HG03571 (cell line): Measurements from ENCODE around the gene CDH16.

Experiments
- ATAC-seq: cut with Tn5 transposase; IDR thresholded peaks from one replicate; pipeline ENCODE4 v1.9.1; 2021; ENCODE audit not compliant: unreplicated experiment

The CDH16 gene

DNA sequence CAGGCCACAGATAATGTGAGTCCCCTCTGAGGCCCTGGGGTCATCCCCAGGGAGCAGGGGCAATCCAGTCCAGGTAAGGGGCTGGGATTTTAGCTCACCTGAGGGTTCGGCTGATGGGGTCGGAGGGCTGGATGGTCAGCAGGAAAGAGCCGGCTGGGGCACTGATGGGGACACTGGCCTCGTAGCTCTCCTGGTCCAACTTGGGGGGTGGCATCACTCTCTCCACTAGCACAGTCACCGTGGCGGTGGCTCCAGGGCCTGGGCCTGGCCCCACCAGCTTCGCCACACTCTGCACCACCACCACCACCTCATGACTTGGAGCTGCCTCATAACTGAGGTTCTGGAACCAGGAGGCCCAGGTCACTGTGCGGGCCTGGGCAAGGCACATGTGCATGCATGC, 6.9 kb downstream of the CDH16 start:
- no peak for ATAC-seq

DNA sequence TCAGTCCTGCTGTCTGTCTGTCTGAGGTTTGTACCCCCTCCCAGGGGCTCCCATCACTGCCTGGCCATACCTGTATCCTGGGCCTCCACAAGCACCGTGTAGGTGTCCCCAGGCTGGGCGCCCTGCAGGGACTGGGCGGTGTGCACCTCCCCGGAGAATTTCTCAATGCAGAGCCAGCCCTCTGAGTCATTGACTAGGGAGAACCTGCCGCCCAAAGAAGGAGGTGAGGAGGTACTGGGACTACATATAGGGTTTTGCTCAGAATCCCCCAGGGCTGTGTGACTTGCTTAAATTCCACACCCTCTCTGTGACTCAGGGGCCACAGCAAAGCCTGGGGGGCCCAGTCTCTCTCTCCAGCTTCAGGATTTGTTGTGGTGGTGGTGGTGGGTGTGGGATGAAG, 7.6 kb downstream of the CDH16 start:
- ATAC-seq = no peak

DNA sequence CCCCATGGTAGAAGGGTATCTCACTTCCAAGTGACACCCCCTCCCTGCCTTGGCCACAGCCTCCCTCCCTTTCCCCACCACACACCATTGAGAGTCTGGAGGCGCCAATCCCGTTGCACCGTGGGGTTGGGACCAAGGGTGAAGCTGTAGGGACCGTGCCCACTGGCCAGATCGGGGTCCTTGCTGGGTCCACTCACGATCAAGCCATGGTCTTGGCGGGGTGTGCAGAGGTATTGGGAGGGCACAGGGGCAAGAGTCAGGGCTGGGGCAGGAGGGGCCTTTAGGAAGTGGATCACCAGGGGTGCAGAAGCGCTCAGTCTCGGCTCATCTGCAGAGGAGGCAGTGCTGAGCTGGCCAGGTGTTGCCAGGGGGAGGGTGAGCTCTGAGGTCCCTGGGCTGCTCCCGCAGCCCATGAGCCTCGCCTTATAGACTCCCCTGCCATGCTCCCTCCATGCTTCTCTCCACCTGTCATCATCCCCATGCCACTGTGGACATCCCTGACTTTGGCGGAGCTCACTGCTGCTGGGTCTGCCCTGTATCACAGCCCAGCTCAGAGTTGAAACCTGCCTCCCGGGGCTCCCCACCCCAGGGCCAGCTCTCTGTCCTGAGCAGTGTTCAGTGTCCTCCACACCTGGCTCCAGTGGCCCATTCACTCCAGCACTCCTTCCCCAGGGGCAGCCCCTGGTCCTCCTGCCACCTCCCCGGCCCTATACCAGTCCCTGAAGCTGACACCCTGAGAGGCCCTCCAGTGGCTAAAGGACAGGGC, 8.3 kb downstream of the CDH16 start:
- ATAC-seq = no peak

DNA sequence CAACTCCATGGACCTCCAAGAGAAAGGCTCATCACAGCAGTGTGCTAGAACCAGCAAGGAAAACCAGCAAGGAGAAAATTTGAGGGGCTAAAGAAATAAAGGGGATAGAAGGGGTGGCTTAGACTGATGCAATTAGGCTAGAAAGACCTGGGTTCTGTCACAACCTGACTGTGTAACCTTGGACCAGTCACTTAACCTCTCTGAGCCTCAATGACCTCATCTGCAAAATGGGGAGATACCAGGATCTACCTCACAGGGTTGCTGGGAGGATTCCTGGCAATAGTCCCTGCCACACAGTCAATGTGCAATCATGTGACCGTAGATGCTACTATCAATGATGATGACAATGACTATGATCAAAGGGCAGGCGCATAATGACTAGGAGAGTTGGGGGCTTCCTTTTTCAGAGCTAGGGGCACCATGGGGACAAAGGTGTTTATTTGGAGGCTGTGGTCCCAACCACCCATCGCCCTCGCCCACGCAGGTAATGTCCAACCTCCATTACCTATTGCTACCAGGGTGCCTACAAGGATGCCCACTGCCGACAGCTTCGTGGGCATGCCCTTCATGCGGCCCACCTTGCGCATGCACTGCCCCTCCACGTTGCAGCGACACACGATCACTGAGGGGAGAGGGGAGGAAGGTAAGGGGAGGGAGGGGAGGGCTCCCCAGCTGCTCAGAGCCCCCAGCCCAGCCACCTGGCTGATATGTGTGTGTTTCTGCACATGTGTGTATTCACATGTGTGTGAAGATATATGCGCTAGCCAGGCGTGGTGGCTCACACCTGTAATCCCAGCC, 9.7 kb downstream of the CDH16 start:
- ATAC-seq = no peak

DNA sequence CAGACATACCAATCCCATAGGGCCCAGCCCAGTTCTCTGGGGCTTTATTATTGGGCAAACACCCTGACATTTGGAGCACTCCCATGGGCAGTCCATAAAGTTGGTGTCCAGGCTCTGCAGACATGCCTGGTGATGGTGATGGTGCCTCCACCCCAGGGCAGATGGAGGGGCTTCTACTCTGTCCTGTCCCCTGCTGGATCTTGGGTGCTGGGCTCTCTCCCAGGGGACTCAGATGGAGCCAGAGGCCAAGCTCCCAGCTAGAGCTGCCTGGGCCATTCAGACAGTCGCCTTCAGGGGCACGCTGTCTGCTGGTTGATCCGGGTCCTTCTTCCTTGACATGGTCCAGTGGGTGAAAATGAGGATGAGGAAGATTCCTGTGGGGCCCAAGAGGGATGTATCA, 10.6 kb downstream of the CDH16 start:
- ATAC-seq = no peak

DNA sequence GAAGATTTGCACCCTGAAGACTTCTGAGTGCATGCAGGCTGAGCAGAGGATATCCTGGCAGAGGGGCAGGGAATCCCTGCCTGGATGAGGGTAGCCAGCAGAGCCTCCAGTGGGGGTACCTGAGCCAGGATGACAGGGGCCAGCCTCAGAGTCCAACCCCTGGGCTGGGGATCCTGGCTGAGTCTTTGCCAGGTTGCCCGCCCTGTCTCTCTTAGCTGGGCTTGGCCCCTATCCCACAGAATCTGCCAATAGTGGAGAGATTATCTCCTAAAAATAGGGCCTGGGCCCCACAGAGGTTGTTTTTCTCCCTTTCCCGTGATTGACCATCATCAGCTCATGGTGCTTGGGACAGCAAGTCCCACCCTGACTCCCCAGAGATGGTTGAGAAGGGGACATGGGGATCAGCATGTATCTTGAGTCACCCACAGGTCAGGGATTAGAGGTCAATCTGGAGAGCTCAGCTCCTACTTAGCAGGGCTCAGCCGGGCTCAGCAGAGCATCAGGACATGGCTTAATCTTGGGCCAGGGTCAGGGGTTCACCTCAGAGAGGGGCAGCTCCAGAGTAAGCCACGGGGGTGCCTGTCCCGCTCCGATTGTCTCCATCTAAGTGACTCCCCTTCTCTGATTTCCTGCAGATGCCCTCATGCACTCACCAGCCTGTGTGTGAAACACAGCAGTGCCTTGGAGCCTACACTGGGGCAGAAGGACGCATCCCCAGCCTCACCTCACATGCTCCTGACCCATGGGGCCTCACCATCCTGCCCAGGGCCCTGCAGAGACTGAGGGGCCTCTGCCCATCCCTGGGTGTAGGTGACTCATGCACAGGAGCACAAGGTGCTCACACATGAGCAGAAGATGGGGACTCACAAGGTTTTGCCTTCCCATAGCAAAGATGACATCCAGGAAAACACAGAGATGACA, 11.5 kb downstream of the CDH16 start:
- ATAC-seq = no peak

DNA sequence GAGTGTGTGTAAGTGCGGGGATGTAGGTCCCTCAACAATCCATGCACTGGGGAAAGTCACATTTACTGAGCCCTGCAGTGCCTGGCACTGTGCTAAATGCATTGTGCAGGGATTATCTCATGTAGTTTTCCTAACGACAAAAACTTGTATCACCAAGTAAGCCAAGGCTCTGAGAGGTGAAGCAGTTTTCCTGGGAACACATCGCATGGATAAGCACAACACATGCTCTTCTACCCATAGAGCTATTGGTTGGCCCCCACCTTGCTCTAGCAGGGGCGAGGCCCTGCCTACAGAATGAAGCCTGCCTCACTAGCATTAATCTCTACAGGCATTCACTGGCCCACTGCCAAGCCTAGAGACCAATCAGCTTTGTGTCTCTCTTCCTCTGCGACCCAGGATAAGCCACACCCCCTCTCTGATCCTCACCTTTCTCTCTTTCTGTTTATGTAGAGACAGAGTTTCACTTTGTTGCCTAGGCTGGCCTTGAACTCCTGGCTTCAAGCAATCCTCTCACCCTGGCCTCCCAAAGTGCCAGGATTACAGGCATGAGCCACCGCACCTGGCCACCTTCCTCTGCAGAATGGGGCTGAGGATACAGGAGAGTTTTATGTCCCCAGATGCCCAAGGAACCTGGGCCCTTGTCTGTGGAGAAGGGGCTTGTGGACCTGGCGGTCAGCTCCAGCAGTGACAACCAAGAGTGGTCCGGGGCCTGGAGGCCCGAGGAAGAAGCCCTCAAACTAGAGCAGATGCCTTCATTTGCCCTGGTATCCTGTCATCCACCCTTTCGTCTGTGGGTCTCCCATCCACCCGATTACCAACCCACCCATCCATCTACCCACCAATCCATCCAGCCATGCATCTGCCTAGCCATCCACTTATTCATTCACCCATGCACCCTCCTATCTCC, 12.8 kb downstream of the CDH16 start:
- ATAC-seq = no peak

DNA sequence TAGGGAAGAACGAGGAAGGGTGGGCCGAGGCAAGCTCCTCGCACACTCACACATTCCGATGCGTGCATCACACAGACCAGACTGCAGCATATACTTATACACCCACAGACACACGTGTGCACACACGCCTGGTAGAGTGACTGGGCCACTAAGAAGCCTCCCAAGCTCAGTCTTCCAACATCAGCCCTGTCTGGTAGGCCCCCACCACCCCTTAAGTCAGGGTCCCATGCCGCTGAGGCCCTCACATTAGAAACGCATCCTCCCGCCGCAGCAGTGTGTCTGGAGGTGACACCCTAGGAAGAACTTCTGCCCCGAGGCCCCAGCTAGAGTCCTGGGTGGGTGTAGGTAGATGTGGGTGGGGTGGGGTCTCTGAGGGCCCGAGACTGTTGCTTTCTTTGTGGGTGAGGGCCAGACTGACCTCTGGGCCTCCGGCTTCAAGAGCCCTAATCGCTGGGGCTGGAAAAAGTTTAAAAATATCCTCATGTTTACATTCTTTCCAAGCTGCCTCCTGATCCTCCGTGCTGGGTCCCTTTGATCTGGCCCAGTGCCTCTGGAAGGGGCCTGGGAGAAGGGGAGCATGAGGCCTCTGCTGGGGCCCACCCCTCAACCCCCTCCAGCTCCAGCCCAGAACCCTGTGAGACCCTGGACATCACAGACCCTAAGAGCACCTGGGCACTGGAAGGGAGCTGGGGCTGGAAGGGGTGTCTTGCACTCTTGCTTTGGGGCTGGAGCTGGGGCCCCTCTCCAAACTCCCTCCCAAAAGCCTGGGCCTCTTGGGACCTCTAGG, 13.6 kb downstream of the CDH16 start:
- ATAC-seq = no peak

DNA sequence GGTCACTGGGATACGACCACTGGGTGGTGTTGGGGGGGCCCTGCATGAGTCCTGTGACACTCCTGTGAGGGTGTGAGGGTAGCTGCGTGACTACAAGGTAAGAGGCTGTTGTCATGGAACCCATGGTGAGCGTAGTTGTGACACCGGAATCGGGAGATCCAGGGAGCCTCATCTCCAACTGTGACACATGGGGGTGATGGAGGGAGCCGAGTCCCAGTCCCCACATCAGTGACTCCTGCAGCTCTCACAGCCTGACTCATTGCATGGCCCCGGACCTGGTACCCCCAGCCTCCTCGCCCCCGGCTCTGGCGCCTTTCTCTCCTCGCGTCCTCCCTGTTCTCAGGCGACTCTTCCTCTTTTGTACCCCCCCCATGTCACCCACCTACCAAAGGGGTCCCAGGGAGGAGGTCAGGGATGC, 14.2 kb downstream of the CDH16 start:
- no peak for ATAC-seq

DNA sequence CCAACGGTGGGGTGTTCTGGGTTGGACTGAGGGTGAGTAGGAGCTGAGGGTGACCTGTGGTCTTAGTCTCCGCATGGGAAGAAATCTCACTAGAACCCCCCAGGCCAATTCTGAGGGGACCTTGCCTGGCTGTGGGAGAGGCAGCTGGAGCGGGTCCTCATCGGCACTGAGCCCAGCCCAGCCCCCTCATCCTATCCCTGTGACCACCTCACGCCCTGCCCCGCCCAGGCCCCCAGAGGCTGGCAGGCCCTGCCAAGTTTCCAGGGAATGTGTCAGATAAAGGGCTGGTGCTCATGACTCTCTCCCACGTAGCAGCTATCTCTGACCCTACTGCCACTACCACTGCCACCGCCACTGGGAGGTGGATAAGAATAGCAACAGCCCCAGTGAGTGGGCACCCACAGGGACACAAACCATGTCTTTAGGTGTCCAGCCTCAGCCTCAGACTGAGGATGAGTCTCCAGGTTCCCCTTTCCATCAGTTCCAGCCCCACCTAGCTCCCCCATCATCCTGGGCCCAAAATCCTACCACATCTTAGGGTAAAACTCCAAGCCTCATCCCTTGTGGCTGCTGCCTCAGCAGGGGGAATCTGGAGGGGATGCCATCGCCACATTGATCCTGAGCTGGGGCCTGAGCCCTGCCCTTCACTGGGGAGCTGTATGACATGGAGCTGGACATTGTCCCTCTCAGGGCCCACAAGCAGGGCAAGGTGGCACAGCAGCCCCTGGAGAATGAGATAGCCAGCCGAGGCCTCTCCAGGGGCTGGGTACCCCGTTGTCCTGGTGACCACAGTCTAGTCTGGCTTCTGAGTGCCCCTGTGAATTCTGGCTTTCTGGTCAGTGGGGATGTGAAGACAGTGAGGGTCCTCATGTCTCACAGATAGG, 14.9 kb downstream of the CDH16 start:
- no peak for ATAC-seq

DNA sequence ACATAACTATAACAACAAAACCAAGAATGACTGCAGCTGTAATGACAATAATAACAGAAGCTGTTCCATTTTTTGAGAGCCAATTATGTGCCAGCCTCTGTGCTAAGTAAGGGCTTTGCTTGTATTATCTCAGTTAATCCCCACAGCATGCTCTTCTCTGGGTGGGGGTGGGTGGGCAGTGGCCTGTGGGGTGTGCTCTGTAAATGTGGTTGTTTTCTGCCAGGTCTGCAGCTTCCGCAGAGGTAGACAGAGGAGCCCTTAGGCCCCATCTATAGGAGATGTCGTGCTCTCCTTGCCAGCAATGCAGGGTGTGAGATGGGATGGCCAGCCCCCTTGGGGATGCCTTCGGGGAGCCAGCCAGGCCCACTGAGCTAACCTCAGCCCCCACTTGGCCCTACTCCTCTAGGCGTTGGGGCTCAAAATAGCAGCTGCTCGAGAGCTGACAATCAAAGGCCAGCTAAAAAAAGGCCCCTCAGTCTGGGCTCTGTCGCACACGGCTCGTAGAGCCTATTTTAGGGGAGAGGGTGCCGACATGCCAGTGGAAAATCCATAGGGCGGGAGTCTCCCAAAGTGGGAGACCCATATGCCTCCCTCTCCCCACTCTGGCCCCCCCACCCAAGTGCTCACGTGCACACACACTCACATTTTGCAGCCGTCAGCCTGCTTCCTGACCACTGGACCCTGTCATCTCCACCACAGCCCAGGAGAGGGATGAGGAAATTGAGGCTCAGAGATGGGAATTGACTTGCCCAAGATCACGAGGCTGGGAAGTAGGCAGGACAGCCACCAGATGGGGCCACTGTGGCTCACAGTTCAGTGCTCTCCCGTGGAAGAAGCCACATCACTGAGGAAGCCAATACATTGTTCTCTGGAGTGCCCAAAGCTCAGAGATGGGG, 15.8 kb downstream of the CDH16 start:
- ATAC-seq = no peak

DNA sequence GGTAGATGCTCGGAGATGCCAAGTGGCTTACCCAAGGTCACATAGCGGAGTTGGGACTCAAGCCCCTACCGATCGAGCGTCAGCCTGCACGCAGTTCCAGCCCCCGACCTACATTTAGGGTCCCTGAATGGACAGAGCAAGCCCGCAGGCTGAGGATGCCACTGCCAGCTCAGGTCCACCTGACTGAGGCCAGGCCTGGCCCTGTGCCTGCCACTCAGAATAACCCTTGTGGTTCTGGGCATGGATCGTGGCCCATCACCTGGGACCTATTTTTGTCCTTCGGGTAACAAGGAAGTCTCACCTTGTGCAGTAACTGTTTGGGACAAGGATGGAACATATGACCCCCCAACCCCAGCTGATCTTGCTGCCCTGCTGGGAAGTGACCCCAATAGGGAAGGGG, 17.1 kb downstream of the CDH16 start:
- ATAC-seq = no peak

DNA sequence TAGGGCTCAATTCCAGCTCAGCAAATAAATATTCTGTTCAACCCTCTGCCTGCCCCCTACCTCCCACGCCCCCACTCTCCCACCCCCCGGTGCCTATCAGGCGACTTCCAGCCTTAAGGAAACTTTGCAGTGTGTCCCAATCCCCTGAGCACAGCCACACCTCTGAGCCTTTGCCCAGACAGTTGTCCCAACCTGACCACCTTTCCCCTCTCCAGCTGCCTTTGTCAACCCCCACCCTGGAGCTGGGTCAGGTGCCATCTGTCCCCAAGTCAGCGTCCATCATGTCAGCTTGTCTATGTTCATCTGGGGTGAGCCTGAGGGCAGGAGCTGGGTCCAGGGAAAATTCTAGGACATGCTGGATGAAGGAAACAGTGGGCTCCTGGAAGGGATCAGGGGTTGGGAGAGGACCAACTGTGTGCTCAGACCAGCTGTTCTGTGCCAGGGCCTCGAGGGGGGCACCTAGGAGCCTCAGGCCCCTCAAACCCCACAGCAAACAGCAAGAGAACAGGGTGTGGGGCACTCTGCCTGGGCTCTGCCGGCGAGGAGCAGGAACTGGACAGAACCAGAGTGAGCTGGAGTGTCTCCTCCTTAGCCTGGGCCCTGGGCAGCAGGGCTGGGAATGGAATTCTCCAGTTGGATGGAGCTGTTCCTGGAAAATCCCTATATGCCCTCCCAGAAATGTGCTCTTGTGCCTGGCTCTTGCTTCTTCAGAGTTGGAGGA, 17.8 kb downstream of the CDH16 start:
- ATAC-seq = no peak

DNA sequence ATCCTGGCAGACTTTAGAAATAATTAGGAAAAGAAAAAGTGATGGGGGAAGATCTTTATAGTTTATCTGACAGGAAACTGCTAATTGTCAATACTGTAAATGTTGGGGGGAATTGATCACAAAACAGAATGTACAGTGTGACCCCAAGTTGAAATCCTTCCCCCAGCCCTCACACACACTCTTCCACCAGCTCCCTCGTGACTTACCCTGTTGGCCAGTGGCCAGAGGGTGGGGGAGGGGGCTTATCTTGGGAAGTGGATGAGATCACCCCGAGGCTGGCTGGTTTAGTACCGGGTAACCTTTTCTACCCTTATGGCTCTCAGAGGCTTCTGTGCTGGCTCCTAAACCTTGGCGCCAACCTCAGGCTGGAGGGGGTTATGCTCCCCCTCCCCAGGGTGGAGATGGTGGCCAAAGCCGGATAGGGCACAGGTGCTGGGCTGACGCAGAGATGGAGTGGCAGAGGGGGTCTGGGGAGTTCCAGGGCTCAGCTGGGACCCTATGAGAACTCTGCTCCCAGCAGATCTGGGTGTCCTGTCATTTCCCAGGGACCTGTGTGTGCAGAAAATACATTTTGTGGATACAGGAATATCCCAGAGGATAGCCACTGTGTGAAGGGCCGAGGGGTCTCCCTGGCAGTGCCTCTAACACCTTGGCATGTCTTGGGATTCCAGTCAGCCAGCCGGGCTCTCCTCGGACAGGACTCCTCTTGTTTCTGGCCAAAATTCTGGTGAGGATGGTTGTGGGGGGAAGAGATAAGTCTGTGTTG, 18.6 kb downstream of the CDH16 start:
- ATAC-seq = no peak

DNA sequence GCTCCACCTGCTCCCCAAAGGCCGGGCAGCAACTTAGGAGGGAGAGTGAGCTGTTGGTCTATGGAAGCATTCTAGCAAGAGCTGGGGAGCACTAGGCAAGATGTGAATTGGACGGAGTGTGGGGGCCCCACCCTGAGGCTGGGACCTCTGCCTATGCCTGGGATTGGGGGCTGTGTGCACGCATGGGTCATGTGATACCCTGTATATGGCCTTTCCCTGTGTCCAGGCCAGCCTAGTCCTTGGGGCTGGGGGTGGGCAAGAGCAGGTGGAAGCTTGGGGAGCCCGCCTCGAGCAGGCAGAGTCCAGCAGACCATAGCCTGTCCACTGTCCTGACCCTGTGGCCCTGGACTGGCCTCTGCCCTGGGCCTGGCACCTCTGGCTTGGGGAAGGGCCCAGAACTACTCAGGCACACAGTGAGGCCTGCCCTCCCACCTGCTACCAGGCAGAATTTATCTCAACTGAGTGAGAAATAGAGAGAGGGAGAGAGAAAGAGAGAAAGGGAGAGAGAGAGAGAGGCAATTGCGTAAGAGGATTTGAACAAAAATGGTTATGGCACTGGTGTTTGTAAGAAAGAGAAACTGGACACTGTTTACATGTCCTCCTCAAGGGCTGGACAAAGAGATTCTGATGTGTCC, 19.3 kb downstream of the CDH16 start:
- no peak for ATAC-seq

DNA sequence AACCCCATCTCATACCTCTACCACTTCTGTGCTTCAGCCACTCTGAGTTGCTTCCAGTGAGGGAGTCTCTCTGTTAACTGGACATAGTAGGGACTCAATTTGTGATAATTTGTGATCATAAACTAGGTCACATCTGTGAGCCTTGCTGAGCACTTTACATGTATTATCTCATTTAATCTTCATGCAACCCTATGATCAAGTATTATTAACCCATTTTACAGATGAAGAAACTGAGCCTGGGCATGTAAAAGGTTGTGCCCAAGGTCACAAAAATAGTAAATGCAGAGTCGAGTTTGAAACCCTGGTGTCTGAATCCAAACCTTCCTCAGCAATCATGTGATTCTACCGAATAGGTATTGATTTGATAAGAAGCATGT, 19.8 kb downstream of the CDH16 start:
- ATAC-seq = no peak
